Measurements from ENCODE around the gene SPAG9.

SPAG9 gene

DNA sequence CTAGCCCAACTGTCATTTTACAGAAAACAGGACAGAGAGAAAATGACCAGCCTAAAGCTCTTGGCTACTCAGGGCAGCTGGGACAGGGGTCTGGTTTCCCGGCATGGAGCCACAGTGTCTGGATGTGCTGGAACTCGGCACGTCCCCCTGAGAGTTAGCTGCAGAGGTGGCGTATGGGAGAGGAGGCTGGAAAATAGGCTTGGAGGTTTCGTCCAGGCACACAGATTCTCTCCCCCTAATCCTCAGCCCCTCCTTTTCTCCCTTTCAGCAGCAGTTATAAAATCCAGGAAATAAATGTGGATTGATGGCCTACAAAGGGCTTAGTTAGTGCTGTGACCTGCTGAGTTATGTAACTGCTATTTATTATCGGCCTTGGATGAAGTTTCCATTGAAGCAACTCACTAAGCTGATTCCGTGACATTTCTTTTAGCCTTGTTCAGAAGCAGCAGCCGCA, 165.0 kb downstream of the SPAG9 start:
- no peak for TF ChIP-seq CTCF (IDR thresholded peaks at IDR 0.05; ENCODE audit: extremely low read depth, missing control alignments)
- no peak for DNase-seq (ENCODE audit: low spot score)

DNA sequence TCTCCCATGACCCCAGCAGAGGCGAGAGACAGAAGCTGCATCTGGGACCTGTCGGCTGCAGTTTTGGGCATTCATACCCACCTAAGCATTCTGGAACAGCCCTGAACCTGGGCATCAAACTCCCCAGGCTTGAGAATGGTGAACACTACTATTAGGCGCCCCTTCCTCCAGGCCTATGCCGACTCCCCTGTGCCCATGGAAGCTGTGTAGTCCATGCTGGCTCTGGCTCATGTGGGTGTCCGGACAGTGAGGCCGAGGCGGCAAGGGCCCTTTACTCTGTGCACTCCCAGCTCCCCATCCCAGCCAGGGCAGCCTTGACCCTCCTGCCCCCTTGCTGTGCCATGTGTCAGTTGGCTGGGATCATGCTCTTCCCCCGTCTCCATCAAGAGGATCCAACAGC, 165.5 kb downstream of the SPAG9 start:
- DNase-seq (ENCODE audit: low spot score) = no peak
- TF ChIP-seq CTCF (IDR thresholded peaks at IDR 0.05; ENCODE audit: extremely low read depth, missing control alignments) = no peak

DNA sequence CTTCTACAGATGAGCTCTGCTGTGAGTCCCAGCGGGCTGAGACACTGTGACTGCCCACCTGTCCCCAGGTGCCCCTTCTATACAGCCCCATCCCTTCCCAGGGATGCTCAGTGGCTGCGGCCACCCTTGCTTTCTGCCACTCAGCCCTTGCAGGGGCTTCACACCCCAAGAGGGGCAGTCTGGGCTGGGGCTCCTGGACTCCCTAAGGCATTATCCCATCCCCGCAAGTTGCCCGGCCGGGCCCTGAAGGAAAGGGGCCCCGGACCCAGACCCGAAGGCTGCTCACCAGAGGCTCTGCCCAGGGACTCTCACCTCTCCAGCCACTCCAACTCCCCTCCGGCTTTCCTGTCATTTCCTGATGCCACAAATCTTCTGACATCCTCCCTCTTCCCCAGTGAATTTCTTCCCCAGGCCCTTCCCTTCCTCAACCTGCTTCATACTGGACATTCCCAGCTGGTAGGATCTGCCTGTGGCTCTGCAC, 166.0 kb downstream of the SPAG9 start:
- TF ChIP-seq CTCF (IDR thresholded peaks at IDR 0.05; ENCODE audit: extremely low read depth, missing control alignments) = no peak
- no peak for DNase-seq (ENCODE audit: low spot score)

DNA sequence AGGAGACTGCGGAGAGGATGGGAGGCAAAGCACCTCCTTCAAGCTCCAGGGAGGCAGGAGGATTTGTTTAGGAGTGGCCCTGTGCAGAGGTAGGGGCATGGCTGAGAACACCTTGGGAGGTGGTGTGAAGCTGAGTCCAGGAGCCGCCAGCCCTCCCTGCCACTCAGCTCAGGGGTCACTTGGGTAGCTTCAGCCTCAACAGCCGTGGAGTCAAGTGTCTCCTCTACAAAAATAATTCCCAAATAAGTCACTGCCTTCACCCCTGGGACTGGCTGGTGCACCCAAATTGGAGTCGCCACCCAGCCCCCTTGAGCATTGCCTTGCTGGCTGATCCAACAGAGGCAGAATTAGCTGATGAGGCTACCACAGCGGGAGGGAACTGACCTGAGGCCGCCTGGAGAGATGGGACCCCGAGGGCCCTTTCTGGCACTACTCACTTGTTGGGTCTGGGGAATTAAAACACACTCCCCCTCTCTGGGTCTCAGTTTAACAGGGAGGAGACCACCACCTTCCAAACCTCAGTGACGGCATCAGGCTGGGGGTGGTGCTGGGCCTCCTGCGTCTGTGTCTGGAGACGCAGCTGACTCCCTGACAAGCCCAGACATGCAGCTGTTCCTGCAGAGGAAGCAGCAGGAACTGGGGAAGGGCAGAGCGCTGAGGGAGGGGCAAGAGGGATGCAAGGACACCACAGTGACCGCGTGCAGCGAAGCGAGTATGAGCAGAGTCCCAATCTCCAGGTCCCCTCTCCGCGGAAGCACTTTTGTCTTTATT, 166.7 kb downstream of the SPAG9 start:
- TF ChIP-seq CTCF (IDR thresholded peaks at IDR 0.05; ENCODE audit: extremely low read depth, missing control alignments) = no peak
- peak; percentile 28 for DNase-seq (ENCODE audit: low spot score)

- no peak for TF ChIP-seq CTCF (IDR thresholded peaks at IDR 0.05; ENCODE audit: extremely low read depth, missing control alignments)
- DNase-seq (ENCODE audit: low spot score) = no peak
Observed at GRCh38 chr17:50953518-50953830, 167.2 kb downstream of the SPAG9 start.

- TF ChIP-seq CTCF (IDR thresholded peaks at IDR 0.05; ENCODE audit: extremely low read depth, missing control alignments) = no peak
- DNase-seq (ENCODE audit: low spot score) = no peak
Observed at GRCh38 chr17:50952889-50953288, 167.8 kb downstream of the SPAG9 start.

GRCh38 chr17:50952013-50952412, 168.7 kb downstream of the SPAG9 start:
- no peak for TF ChIP-seq CTCF (IDR thresholded peaks at IDR 0.05; ENCODE audit: extremely low read depth, missing control alignments)
- peak; percentile 7 for DNase-seq (ENCODE audit: low spot score)

Data from GM20000 (cell line).